NCI-H187 (cell line): Measurements from ENCODE around the gene HASPIN.

Source experiments
- DNase-seq, 2 experiments: peaks; one replicate each; lab custom pipeline; 2025; lab: John Stamatoyannopoulos, UW

Gene HASPIN

GRCh38 chr17:3723556-3724377 is at the start of gene HASPIN:
Gene HASPIN (plus strand): TSS chr17:3723903. CDS start chr17:3723936, 33 bp downstream.
- peak; percentile 72 to 78 for DNase-seq

DNA sequence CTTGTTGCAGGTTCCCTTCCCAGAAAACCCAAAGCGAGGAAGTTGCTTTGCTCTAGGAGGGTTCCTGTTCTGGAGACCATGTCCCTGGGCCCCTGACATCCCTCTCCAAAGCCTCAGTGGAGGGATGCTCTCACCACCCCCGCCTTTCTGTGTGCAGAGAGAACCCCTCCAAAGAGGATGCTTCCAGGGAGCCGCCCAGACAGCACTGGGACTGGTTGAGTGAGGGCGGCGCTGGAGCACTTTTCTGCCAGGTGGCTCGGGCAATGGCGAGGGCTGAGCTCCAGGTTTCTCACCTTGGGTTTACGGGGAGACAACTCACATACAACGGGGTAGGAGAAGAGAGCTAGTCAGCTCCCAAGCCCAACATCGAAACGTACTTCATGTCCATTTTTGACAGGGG is 47.8 kb upstream of the HASPIN start:
- no peak for DNase-seq

DNA sequence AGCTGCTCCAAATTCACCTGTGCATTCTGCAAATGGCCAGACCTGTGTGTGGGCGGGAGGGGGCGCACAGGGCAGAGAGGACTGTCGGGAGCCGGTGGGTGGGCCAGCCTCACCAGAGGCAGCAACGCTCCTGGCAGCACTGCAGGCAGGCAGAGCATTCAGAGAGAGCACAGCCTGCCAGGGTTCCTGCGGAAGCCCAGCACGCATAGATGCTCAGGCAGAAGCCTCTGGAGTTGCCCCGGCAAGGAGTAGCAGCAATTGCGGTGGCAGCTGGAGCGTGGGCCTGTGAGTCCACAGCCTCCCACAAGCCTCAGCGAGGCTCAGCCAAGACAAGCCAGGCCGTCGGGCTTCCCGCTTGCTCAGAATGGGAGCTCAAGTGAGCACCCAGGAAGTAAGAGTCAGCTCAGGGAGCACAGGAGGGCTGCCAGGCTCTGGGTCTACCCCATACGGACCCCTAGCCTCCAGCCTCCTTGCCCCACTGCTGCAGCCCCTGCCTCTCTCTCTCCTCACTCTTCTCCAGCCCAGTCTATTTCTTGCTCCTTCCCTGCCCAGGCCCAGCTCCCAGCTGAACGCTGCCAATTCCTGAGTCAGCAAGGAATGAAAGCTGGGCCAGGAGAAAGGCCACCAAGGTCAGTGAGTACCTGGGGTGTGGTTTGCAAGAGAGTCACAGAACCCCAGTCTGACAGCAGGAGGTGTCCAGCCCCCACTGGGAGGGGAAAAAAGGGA is 45.4 kb upstream of the HASPIN start:
- no peak for DNase-seq

GRCh38 chr17:3678821-3679530 is 44.7 kb upstream of the HASPIN start:
- no peak for DNase-seq

- no peak for DNase-seq
Observed at GRCh38 chr17:3679531-3680126, 44.1 kb upstream of the HASPIN start.

DNA sequence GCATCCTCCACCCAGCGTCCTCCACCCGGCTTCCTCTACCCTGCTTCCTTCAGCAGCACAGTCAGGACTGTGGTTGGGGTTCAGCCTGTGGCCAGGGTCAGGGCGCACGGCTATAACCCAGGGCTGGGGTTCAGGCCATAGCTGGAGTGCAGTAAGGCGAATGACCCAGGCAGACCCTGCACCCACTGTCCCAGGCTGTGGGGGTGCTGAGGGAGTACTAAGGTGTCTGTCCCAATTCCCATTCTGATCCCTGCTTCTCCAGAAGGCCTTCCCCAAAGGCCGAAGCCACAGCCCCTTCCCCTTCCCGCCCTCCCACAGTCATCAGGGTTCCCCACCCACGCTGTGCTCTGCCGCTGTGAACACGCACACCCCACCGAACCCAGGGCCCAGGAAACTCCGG is 42.6 kb upstream of the HASPIN start:
- no peak for DNase-seq

DNA sequence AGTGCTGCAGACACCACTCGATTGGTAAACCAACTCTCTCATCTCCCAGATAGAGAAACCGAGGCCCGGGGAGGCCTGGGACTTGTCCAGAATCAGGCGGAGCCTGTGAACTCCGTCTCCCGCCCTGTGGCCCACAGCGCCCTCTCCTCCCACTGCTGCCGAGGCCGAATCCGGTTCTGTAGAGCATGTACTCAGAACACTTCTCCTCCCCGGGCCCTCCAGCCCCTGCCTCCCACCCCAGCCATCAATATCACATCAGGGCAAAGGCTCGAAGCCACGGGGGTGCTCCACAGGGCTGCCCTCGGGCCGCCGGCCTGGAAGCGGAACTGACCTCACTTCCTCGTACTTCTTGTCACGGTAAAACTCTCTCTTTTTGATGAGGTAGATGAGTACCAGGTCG is 42.1 kb upstream of the HASPIN start:
- no peak for DNase-seq

- no peak for DNase-seq
Observed at GRCh38 chr17:3682033-3682432, 41.7 kb upstream of the HASPIN start.

GRCh38 chr17:3683054-3683511 is 40.6 kb upstream of the HASPIN start:
- DNase-seq: no peak

GRCh38 chr17:3685174-3685573 is 38.5 kb upstream of the HASPIN start:
- DNase-seq: no peak

DNA sequence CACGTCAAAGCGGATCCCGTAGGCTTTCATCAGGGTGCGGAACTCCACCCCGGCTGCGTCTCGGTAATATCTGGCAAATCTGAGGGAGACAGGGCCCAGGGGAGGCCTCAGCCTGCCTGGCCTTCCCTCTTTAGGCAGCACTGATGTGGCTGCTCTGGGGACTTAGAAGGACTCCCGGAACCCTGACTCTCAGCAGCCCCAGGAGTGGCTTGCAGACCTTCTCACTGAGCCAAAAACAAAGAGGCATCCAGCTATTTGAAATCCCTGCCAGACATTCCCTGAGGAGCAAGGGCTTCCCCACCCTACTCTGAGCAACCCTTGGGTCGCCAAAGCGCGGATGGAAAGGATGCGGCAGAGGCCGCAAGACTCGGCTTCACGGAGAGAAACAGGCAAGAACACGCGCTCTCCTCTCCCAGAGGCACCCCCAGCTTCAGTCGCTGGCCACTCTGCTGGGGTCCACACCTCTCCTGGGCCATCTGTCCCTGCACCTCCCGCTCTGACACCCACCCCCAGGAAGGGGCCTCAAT is 35.6 kb upstream of the HASPIN start:
- DNase-seq: no peak

- no peak for DNase-seq
Observed at GRCh38 chr17:3688852-3689261, 34.8 kb upstream of the HASPIN start.

DNA sequence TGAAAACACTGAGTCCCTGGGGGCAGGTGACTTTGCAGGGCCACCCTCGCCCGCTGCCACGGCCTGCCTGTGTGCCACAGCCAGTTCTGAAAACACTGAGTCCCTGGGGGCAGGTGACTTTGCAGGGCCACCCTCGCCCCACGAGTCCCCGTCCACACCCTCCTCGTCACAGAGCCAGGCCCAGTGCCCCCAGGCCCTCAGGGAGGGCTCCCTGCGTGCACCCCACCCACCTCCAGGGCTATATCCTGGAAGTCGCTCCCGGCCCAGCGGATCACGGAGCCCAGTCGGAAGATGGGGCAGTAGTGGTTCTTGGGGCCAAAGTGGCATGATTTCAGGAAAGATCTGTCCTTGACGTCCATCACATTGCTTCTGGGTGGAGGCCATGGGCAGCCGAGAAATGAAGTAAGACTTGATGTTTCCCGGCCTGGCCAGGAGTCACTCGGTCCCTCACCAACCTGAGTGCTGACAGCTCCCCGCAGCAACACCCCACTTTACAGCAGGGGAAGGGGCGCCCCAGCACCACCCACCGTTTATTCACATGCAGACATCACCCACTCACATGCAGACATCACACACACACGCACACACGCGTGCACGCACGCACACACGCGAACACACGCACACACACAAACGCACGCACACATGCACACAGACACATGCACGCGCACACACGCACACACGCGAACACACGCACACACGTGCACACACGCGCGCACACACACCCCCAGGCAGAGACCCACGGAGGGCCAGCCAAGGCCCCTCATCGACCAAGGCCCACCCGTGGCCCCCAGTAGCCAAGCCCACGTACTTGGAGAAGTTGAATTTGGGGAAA is 34.2 kb upstream of the HASPIN start:
- DNase-seq: no peak

- no peak for DNase-seq
Observed at GRCh38 chr17:3690094-3690715, 33.5 kb upstream of the HASPIN start.

- no peak for DNase-seq
Observed at GRCh38 chr17:3691617-3692067, 32.1 kb upstream of the HASPIN start.

DNA sequence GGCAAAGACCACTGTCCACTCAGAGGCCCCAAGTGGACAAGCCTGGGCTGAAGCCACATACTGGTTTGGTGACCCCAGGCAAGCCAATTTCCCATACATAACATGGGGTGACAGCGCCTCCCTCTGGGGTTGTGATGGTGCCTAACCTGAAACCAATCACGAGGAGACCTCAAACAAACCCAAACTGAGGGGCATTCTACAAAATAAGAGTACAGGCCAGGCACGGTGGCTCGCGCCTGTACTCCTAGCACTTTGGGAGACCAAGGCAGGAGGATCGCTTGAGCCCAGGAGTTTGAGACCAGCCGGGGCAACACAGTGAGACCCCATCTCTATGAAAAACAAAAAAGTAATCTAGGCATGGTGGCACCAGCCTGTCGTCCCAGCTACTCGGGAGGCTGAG is 31.4 kb upstream of the HASPIN start:
- no peak for DNase-seq

DNA sequence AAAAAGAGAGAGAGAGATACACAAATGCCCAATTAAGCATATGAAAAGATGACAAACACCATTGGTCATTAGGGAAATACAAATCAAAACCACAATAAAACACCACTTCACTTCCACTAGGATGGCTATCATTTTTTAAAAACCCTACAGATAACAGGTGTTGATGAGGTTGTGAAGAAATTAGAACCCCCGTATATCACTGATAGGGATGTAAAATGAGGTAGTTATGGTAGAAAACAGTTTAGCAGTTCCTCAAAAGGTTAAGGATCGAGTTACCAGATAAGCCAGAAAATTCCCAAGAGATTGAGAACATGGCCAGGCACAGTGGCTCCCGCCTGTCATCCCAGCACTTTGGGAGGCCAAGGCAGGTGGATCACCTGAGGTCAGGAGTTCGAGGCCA is 30.6 kb upstream of the HASPIN start:
- DNase-seq: no peak

DNA sequence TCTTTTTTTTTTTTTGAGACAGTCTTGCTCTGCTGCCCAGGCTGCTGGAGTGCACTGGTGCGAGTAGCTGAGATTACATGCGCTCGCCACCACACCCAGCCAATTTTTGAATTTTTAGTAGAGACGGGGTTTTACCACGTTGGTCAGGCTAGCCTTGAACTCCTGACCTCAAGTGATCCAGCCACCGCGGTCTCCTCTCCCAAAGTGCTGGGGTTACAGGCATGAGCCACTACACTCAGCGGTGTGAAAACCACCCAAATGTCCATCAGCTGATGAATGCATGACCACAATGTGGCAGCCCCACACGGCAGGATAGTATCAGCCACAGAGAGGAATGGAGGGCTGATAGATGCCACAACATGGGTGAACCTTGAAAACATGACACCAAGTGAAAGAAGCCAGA is 29.9 kb upstream of the HASPIN start:
- no peak for DNase-seq

DNA sequence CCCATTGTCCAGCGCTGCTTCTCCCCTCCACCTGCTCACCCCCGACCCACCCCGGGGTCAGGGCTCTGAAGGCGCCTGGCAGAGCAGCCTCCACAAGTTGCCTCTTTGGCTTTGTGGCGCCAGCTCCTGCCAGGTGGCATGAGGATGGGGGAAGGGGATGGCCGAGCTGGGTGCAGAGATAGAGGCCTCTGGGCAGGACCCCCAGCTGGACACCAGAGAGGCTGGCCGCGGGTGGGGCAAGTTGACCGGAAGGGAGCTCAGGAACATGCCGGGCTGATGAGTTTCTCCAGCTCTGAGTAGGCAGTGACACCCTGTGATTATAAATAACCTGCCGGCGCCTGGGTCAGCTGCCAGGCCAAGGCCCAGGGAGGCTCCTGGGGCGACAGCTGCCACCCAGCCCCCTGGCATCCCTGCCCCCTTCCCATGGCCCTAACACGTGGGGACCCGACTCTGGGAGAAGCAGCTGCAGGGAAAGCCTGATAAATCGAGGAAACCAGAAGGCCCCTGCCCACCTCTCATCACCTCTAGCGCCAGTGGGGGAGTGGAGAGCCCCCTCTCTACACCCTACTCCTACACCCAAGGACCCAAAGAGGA is 28.5 kb upstream of the HASPIN start:
- no peak for DNase-seq
